Measurements from ENCODE around the gene GRAP. TPM values are rescaled to one million over a fixed set of nuclear protein-coding genes. Genes with fewer than 3 reads are reported as not detected.

GRAP gene
- total and polyA plus RNA-seq, 2 experiments from 2014 or later = 0.24 TPM; not detected in 1

DNA sequence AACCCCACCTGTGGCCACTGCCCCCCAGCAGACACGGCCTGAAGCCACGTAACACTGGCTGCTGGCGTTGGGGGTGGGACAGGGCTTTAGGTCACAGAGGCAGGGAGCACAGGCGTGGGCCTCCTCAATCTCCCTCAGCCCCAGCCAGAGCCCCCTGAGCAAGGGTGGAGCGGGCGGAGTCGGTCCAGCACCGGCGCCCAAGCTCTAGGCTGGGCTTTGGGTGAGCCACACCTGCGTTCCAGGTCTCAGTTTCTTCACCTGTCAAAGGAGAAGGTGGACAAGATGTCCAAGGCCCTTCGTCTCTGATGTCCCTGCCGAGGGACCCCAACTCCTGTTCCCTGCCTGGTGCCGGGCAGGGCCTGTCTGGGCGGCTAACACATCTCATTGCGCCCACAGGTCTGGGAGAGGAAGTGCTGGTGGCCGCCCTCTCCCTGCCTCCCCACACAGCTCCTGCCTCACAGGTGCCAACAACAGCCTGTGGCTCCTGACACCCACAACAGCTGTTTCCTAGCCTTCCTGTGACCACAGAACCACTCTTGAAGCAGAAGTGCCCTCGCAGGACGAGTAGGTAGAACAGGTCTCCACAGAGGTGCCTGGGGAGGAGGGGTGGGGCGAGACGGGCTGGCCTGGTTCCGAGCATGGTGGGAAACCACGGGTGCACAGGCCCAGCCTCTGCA is 54.2 kb downstream of the GRAP start:
- Histone ChIP-seq H3K27me3 (ENCODE audit: insufficient read depth) (no peaks in the 10 kb centered on the region), H3K9me2 (ENCODE audit: insufficient read depth) (no peaks in the 10 kb centered on the region), H2AFZ (no peak overlapping the region), H4K20me1 (replicated peaks; ENCODE audit: insufficient read depth) (peaks cover 29% of the 10 kb centered on the region; the same call in 1 of the 2 replicates), H3K4me3 (no peak overlapping the region), H3K27ac (ENCODE audit: low read depth) (no peak overlapping the region), H3K4me2 (no peak overlapping the region), H3K79me2 (replicated peaks; ENCODE audit: insufficient read depth) (peaks cover 57% of the 10 kb centered on the region), H3K4me1 (ENCODE audit: insufficient read depth) (no peaks in the 10 kb centered on the region), H3K36me3 (ENCODE audit: insufficient read depth) (no peaks in the 10 kb centered on the region), H3F3A (replicated peaks; ENCODE audit: low read depth) (no peaks in the 10 kb centered on the region)
- Mint-ChIP-seq H3K9me3 (peaks cover 15% of the 10 kb centered on the region; the same call in 2 of the 3 replicates), H3K36me3 (ENCODE audit: low read depth) (peaks cover 32% of the 10 kb centered on the region), H3K27me3 (ENCODE audit: insufficient read depth, low read depth, poor library complexity) (peaks cover 3% of the 10 kb centered on the region), H3K4me3 (no peak overlapping the region), H3K27ac (no peak overlapping the region), H3K4me1 (peaks cover 10% of the 10 kb centered on the region; the same call in 2 of the 3 replicates)
- ATAC-seq (no peak), DNase-seq (ENCODE audit: low spot score) (no peak)
- TF ChIP-seq STAT1 (IDR thresholded peaks at IDR 0.05; ENCODE audit: unreplicated experiment) (no peak), ZNF331 (CRISPR knock-in tag; IDR thresholded peaks at IDR 0.05; ENCODE audit: low read depth) (no peak), POLR2AphosphoS5 (IDR thresholded peaks at IDR 0.05; ENCODE audit: low read depth) (no peak), CREB1 (CRISPR knock-in tag; IDR thresholded peaks at IDR 0.05; ENCODE audit: low read depth) (no peak)
- TF ChIP-seq, protein P1, sequence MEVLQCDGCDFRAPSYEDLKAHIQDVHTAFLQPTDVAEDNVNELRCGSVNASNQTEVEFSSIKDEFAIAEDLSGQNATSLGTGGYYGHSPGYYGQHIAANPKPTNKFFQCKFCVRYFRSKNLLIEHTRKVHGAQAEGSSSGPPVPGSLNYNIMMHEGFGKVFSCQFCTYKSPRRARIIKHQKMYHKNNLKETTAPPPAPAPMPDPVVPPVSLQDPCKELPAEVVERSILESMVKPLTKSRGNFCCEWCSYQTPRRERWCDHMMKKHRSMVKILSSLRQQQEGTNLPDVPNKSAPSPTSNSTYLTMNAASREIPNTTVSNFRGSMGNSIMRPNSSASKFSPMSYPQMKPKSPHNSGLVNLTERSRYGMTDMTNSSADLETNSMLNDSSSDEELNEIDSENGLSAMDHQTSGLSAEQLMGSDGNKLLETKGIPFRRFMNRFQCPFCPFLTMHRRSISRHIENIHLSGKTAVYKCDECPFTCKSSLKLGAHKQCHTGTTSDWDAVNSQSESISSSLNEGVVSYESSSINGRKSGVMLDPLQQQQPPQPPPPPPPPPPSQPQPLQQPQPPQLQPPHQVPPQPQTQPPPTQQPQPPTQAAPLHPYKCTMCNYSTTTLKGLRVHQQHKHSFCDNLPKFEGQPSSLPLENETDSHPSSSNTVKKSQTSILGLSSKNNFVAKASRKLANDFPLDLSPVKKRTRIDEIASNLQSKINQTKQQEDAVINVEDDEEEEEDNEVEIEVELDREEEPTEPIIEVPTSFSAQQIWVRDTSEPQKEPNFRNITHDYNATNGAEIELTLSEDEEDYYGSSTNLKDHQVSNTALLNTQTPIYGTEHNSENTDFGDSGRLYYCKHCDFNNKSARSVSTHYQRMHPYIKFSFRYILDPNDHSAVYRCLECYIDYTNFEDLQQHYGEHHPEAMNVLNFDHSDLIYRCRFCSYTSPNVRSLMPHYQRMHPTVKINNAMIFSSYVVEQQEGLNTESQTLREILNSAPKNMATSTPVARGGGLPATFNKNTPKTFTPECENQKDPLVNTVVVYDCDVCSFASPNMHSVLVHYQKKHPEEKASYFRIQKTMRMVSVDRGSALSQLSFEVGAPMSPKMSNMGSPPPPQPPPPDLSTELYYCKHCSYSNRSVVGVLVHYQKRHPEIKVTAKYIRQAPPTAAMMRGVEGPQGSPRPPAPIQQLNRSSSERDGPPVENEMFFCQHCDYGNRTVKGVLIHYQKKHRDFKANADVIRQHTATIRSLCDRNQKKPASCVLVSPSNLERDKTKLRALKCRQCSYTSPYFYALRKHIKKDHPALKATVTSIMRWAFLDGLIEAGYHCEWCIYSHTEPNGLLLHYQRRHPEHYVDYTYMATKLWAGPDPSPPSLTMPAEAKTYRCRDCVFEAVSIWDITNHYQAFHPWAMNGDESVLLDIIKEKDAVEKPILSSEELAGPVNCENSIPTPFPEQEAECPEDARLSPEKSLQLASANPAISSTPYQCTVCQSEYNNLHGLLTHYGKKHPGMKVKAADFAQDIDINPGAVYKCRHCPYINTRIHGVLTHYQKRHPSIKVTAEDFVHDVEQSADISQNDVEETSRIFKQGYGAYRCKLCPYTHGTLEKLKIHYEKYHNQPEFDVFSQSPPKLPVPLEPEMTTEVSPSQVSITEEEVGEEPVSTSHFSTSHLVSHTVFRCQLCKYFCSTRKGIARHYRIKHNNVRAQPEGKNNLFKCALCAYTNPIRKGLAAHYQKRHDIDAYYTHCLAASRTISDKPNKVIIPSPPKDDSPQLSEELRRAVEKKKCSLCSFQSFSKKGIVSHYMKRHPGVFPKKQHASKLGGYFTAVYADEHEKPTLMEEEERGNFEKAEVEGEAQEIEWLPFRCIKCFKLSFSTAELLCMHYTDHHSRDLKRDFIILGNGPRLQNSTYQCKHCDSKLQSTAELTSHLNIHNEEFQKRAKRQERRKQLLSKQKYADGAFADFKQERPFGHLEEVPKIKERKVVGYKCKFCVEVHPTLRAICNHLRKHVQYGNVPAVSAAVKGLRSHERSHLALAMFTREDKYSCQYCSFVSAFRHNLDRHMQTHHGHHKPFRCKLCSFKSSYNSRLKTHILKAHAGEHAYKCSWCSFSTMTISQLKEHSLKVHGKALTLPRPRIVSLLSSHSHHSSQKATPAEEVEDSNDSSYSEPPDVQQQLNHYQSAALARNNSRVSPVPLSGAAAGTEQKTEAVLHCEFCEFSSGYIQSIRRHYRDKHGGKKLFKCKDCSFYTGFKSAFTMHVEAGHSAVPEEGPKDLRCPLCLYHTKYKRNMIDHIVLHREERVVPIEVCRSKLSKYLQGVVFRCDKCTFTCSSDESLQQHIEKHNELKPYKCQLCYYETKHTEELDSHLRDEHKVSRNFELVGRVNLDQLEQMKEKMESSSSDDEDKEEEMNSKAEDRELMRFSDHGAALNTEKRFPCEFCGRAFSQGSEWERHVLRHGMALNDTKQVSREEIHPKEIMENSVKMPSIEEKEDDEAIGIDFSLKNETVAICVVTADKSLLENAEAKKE (CRISPR knock-in tag; IDR thresholded peaks at IDR 0.05) = no peak
- TF ChIP-seq, protein P2, sequence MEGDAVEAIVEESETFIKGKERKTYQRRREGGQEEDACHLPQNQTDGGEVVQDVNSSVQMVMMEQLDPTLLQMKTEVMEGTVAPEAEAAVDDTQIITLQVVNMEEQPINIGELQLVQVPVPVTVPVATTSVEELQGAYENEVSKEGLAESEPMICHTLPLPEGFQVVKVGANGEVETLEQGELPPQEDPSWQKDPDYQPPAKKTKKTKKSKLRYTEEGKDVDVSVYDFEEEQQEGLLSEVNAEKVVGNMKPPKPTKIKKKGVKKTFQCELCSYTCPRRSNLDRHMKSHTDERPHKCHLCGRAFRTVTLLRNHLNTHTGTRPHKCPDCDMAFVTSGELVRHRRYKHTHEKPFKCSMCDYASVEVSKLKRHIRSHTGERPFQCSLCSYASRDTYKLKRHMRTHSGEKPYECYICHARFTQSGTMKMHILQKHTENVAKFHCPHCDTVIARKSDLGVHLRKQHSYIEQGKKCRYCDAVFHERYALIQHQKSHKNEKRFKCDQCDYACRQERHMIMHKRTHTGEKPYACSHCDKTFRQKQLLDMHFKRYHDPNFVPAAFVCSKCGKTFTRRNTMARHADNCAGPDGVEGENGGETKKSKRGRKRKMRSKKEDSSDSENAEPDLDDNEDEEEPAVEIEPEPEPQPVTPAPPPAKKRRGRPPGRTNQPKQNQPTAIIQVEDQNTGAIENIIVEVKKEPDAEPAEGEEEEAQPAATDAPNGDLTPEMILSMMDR (conservative IDR thresholded peaks at IDR 0.05; ENCODE audit: low read depth in 2 of 2) = no peak
- TF ChIP-seq, protein P3, sequence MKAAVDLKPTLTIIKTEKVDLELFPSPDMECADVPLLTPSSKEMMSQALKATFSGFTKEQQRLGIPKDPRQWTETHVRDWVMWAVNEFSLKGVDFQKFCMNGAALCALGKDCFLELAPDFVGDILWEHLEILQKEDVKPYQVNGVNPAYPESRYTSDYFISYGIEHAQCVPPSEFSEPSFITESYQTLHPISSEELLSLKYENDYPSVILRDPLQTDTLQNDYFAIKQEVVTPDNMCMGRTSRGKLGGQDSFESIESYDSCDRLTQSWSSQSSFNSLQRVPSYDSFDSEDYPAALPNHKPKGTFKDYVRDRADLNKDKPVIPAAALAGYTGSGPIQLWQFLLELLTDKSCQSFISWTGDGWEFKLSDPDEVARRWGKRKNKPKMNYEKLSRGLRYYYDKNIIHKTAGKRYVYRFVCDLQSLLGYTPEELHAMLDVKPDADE (IDR thresholded peaks at IDR 0.05) = no peak
- TF ChIP-seq, protein P4, sequence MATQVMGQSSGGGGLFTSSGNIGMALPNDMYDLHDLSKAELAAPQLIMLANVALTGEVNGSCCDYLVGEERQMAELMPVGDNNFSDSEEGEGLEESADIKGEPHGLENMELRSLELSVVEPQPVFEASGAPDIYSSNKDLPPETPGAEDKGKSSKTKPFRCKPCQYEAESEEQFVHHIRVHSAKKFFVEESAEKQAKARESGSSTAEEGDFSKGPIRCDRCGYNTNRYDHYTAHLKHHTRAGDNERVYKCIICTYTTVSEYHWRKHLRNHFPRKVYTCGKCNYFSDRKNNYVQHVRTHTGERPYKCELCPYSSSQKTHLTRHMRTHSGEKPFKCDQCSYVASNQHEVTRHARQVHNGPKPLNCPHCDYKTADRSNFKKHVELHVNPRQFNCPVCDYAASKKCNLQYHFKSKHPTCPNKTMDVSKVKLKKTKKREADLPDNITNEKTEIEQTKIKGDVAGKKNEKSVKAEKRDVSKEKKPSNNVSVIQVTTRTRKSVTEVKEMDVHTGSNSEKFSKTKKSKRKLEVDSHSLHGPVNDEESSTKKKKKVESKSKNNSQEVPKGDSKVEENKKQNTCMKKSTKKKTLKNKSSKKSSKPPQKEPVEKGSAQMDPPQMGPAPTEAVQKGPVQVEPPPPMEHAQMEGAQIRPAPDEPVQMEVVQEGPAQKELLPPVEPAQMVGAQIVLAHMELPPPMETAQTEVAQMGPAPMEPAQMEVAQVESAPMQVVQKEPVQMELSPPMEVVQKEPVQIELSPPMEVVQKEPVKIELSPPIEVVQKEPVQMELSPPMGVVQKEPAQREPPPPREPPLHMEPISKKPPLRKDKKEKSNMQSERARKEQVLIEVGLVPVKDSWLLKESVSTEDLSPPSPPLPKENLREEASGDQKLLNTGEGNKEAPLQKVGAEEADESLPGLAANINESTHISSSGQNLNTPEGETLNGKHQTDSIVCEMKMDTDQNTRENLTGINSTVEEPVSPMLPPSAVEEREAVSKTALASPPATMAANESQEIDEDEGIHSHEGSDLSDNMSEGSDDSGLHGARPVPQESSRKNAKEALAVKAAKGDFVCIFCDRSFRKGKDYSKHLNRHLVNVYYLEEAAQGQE (IDR thresholded peaks at IDR 0.05; ENCODE audit: unreplicated experiment) = no peak

Measured in GM23338 (cell line).